Measurements from ENCODE around the gene LCA5. TPM values are rescaled to one million over a fixed set of nuclear protein-coding genes. Genes with fewer than 3 reads are reported as not detected.

Gene LCA5
- total and polyA plus RNA-seq, 8 donors, result 5.1 to 19.3 (median 14.6) TPM

GRCh38 chr6:79564636-79565035 is 27.4 kb upstream of the LCA5 start:
- no peaks in the 10 kb centered on the region for H3K4me1 ChIP-seq
- H3K4me3 ChIP-seq, result no peak overlapping the region
- DNase-seq (no peak), ATAC-seq (no peak)
- TF ChIP-seq CTCF (IDR thresholded peaks at IDR 0.05), result no peak
- H3K27me3 ChIP-seq, result no peaks in the 10 kb centered on the region
- H3K27ac ChIP-seq, result no peak overlapping the region
- no peaks in the 10 kb centered on the region for H3K36me3 ChIP-seq
- H3K9me3 ChIP-seq, result no peaks in the 10 kb centered on the region
- intact Hi-C loops (cut with DNase I), result no loop called here

- H3K9me3 ChIP-seq, result no peaks in the 10 kb centered on the region
- H3K4me1 ChIP-seq, result no peaks in the 10 kb centered on the region
- intact Hi-C loops (cut with DNase I), result no loop called here
- H3K4me3 ChIP-seq, result no peak overlapping the region
- no peaks in the 10 kb centered on the region for H3K36me3 ChIP-seq
- ATAC-seq (no peak), DNase-seq (no peak)
- no peak overlapping the region for H3K27ac ChIP-seq
- TF ChIP-seq CTCF (IDR thresholded peaks at IDR 0.05), result no peak
- no peaks in the 10 kb centered on the region for H3K27me3 ChIP-seq
Measured at GRCh38 chr6:79559706-79560105, 22.5 kb upstream of the LCA5 start.

- intact Hi-C loops (cut with DNase I), result no loop called here
- no peak overlapping the region for H3K27ac ChIP-seq
Measured at GRCh38 chr6:79557673-79558467, 20.6 kb upstream of the LCA5 start.

GRCh38 chr6:79554305-79554704 is 17.1 kb upstream of the LCA5 start:
- Histone ChIP-seq H3K4me1 (no peaks in the 10 kb centered on the region), H3K4me3 (no peak overlapping the region), H3K27me3 (no peaks in the 10 kb centered on the region), H3K9me3 (no peaks in the 10 kb centered on the region), H3K36me3 (no peaks in the 10 kb centered on the region), H3K27ac (no peak overlapping the region)
- DNase-seq (no peak), ATAC-seq (no peak)
- intact Hi-C loops (cut with DNase I), result no loop called here
- no peak for TF ChIP-seq CTCF (IDR thresholded peaks at IDR 0.05)

More at GRCh38 chr6:79557673-79558467, 20.6 kb upstream of the LCA5 start:
- no peak overlapping the region for H3K4me3 ChIP-seq
- TF ChIP-seq CTCF (IDR thresholded peaks at IDR 0.05), result no peak
- H3K4me1 ChIP-seq, result no peaks in the 10 kb centered on the region
- peak in 1 of 4 donors; percentile 7 for DNase-seq
- no peak for ATAC-seq
- no peaks in the 10 kb centered on the region for H3K9me3 ChIP-seq
- no peaks in the 10 kb centered on the region for H3K36me3 ChIP-seq
- H3K27me3 ChIP-seq, result no peaks in the 10 kb centered on the region

- Histone ChIP-seq H3K9me3 (no peaks in the 10 kb centered on the region), H3K4me3 (no peak overlapping the region), H3K36me3 (no peaks in the 10 kb centered on the region), H3K4me1 (no peaks in the 10 kb centered on the region), H3K27ac (no peak overlapping the region), H3K27me3 (no peaks in the 10 kb centered on the region)
- ATAC-seq, result no peak
- TF ChIP-seq CTCF (IDR thresholded peaks at IDR 0.05), result no peak
- intact Hi-C loops (cut with DNase I), result no loop called here
- no peak for DNase-seq
Measured at GRCh38 chr6:79551401-79551800, 14.2 kb upstream of the LCA5 start.

Data from left lung (tissue), 10 donors.